Ovary (tissue), 9 donors: Measurements from ENCODE around the gene GRXCR1. TPM values are rescaled to one million over a fixed set of nuclear protein-coding genes. Genes with fewer than 3 reads are reported as not detected.

Experiments used
- DNase-seq, 5 donors: peaks; one replicate each; pipeline ENCODE4 v3.0.0-alpha.2; 2019 to 2020
- H3K27ac ChIP-seq, 2 donors: fragments of 200-600 bp; one replicate each; pipeline versions ENCODE4 v1.5.1 to v1.8.0; 2019 to 2022
- H3K27me3 ChIP-seq: fragments of 200-600 bp; one replicate; pipeline ENCODE4 v1.8.0; 2022
- H3K36me3 ChIP-seq: fragments of 200-600 bp; sonication (generic); one replicate; pipeline ENCODE4 v1.5.1; 2019
- H3K4me1 ChIP-seq: one replicate; pipeline ENCODE4 v1.8.1; 2013; ENCODE audit warnings: mild to moderate bottlenecking, moderate library complexity; ENCODE audit not compliant: insufficient read depth
- H3K4me3 ChIP-seq: fragments of 200-600 bp; sonication (generic); one replicate; pipeline ENCODE4 v1.5.1; 2017
- H3K9me3 ChIP-seq, 2 donors: fragments of 200-600 bp in 1 of 2; sonication (generic) in 1 of 2; one replicate each; pipeline versions ENCODE4 v1.5.1 to v1.8.1; 2013 to 2019; ENCODE audit warnings: mild to moderate bottlenecking in 1 of 2, moderate library complexity in 1 of 2
- CTCF ChIP-seq, 3 donors: fragments of 450-650 bp in 2 of 3; fragments of 200-600 bp in 1 of 3; IDR thresholded peaks; one replicate each; pipeline versions ENCODE4 v1.5.1 to v1.8.0; 2016 to 2022; ENCODE audit warnings: antibody characterized with exemption in 3 of 3, mild to moderate bottlenecking in 1 of 3
- EP300 ChIP-seq: sonication (generic); formaldehyde crosslinking; IDR thresholded peaks from one replicate; pipeline ENCODE4 v1.6.1; 2017; ENCODE audit warnings: antibody characterized with exemption
- POLR2A ChIP-seq: fragments of 450-650 bp; IDR thresholded peaks from one replicate; pipeline ENCODE4 v1.6.1; 2017; ENCODE audit warnings: antibody characterized with exemption, mild to moderate bottlenecking, moderate library complexity
- WGBS, 3 donors: extraction: QIAGEN DNeasy Blood & Tissue Kit in 1 of 3; methylation state at CpG; one replicate each; pipeline versions ENCODE4 v1.1.5 to v1.1.7; 2013 to 2017; 5-methylcytosine and 5-hydroxymethylcytosine counted together
- intact Hi-C, 4 donors: fragments of 100-400 bp; cut with DNase I; formaldehyde crosslinking; loops; one replicate each; pipeline versions ENCODE4 v1.11.0 to v1.15.1; 2022 to 2023
- polyA plus RNA-seq, 2 donors: library from polyadenylated mRNA; stranded (reverse); fragments of 200-250 nt in 1 of 2; fragments of 350-450 nt in 1 of 2; fragmentation: Illumina TruSeq in 1 of 2; extraction: RNeasy Lipid Tissue Mini Kit (QIAGEN cat#74804) in 1 of 2; gene quantifications; one replicate each; pipeline ENCODE4 v1.2.3, GENCODE V29; 2013 to 2014
- total RNA-seq, 7 donors: library from RNA; depleted of rRNA in 2 of 7; stranded (reverse); fragments of >200 nt in 2 of 7; fragmentation: NEBNext Ultra II Directional in 3 of 7; extraction: Animal tissue kit (Norgen Biotek cat#: 25700) in 3 of 7; gene quantifications; one replicate each; pipeline versions ENCODE4 v1.1.0 to v1.2.4, GENCODE V29; 2016 to 2023
- donor health status: DM: no; HTN: no; CAD: no; lungs with moderate emphysema.
- donor health status: DM: no; HTN: no; CAD: no.
- donor health status: Bipolar disorder and iron deficiency.
- donor health status: DM: yes; HTN: yes; CAD: no.
- donor health status: DM: no; HTN: no; CAD: no.
- donor health status: DM: yes; HTN: yes; CAD: no.

GRXCR1 gene
- total and polyA plus RNA-seq, 9 donors: not detected

- H3K27me3 ChIP-seq: no peaks in the 10 kb centered on the region
- intact Hi-C loops: no loop called here
- no peak for DNase-seq
- no peaks in the 10 kb centered on the region for H3K36me3 ChIP-seq
- no peak overlapping the region for H3K27ac ChIP-seq
- TF ChIP-seq POLR2A (no peak), CTCF (IDR thresholded peaks at IDR 0.05) (no peak), EP300 (no peak)
- H3K9me3 ChIP-seq: no peaks in the 10 kb centered on the region
- H3K4me1 ChIP-seq: no peaks in the 10 kb centered on the region
- no peak overlapping the region for H3K4me3 ChIP-seq
- 56 to 62% (median 61%) methylated on average over 5 of the region's 5 CpGs for WGBS, 3 donors
These were observed 63.4 kb downstream of the GRXCR1 start for GRCh38 chr4:42955746-42956505.

- intact Hi-C loops: no loop called here
- Histone ChIP-seq H3K27ac (no peak overlapping the region), H3K27me3 (no peaks in the 10 kb centered on the region), H3K4me1 (no peaks in the 10 kb centered on the region), H3K4me3 (no peak overlapping the region), H3K9me3 (no peaks in the 10 kb centered on the region), H3K36me3 (no peaks in the 10 kb centered on the region)
- no peak for DNase-seq
- WGBS, 3 donors: 25 to 37% (median 27%) methylated on average over 2 of the region's 2 CpGs
- no peak for TF ChIP-seq CTCF (IDR thresholded peaks at IDR 0.05)
- TF ChIP-seq POLR2A: no peak
- no peak for TF ChIP-seq EP300
These were observed 72.8 kb downstream of the GRXCR1 start for GRCh38 chr4:42965326-42965725.

GRCh38 chr4:42985976-42986375 lies 93.5 kb downstream of the GRXCR1 start:
- no peak for TF ChIP-seq EP300
- DNase-seq: no peak
- H3K4me1 ChIP-seq: no peaks in the 10 kb centered on the region
- no peaks in the 10 kb centered on the region for H3K27me3 ChIP-seq
- no peaks in the 10 kb centered on the region for H3K36me3 ChIP-seq
- no peak overlapping the region for H3K27ac ChIP-seq
- no peaks in the 10 kb centered on the region for H3K9me3 ChIP-seq
- H3K4me3 ChIP-seq: no peak overlapping the region
- intact Hi-C loops: no loop called here

GRCh38 chr4:42995343-42995944 lies 102.9 kb downstream of the GRXCR1 start:
- Histone ChIP-seq H3K27me3 (no peaks in the 10 kb centered on the region), H3K36me3 (no peaks in the 10 kb centered on the region), H3K9me3 (no peaks in the 10 kb centered on the region), H3K4me3 (no peak overlapping the region), H3K27ac (no peak overlapping the region), H3K4me1 (no peaks in the 10 kb centered on the region)
- no peak for DNase-seq
- intact Hi-C loops: no loop called here
- WGBS, 3 donors: 37 to 41% (median 41%) methylated on average over 6 of the region's 6 CpGs
- TF ChIP-seq POLR2A (no peak), EP300 (no peak), CTCF (IDR thresholded peaks at IDR 0.05) (no peak)

GRCh38 chr4:43008793-43009192 lies 116.3 kb downstream of the GRXCR1 start:
- 91 to 98% (median 92%) methylated on average over 1 of the region's 1 CpG for WGBS, 3 donors
- no peaks in the 10 kb centered on the region for H3K9me3 ChIP-seq
- TF ChIP-seq CTCF (IDR thresholded peaks at IDR 0.05): no peak
- TF ChIP-seq POLR2A: no peak
- TF ChIP-seq EP300: no peak

More at GRCh38 chr4:43008793-43009192, 116.3 kb downstream of the GRXCR1 start:
- no peaks in the 10 kb centered on the region for H3K36me3 ChIP-seq
- H3K27me3 ChIP-seq: no peaks in the 10 kb centered on the region
- intact Hi-C loops: no loop called here
- H3K4me1 ChIP-seq: no peaks in the 10 kb centered on the region
- H3K27ac ChIP-seq: no peak overlapping the region
- no peak for DNase-seq
- H3K4me3 ChIP-seq: no peak overlapping the region
